B cell (primary cell): ENCODE data around the gene TREH. TPM values are rescaled to one million over a fixed set of nuclear protein-coding genes. Genes with fewer than 3 reads are reported as not detected.

Experiments
- ATAC-seq: fragments of 200-7000 bp; cut with Tn5 transposase; one replicate; pipeline ENCODE4 v1.10.0; 2021; ENCODE audit warnings: low read depth, mild to moderate bottlenecking, moderate number of reproducible peaks, moderate library complexity
- CTCF ChIA-PET: fragments of 350-600 bp; sonication (Branson Sonifier 250); formaldehyde crosslinking; loops from one replicate; lab custom pipeline; 2021; ENCODE audit warnings: antibody characterized with exemption, inconsistent platforms; lab: Charles Lee
- POLR2A ChIA-PET: fragments of 350-600 bp; sonication (Branson Sonifier 250); formaldehyde crosslinking; loops from one replicate; lab custom pipeline; 2021; ENCODE audit warnings: antibody characterized with exemption; lab: Charles Lee
- DNase-seq: peaks from one replicate; pipeline ENCODE4 v3.0.0; 2013
- H2AFZ ChIP-seq: 2 replicates; pipeline ENCODE4 v1.6.1; 2012; ENCODE audit warnings: mild to moderate bottlenecking, low read depth, low read length; ENCODE audit not compliant: insufficient read depth, poor library complexity, severe bottlenecking
- H3K27ac ChIP-seq, 2 donors: 1 replicate in 1 of 2; 2 replicates in 1 of 2; pipeline ENCODE4 v1.5.1; 2012 to 2013; ENCODE audit warnings: low read length in 2 of 2, mild to moderate bottlenecking in 2 of 2, moderate library complexity in 1 of 2
- H3K27me3 ChIP-seq, 4 experiments: fragments of 200-600 bp in 1 of 4; sonication (generic) in 1 of 4; replicated peaks in 1 of 4; 1 replicate in 2 of 4; 2 replicates in 2 of 4; pipeline versions ENCODE4 v1.6.1 to v1.7.0; 2013 to 2016; ENCODE audit warnings: low read length in 3 of 4, mild to moderate bottlenecking in 2 of 4, mixed read lengths in 1 of 4, moderate library complexity in 1 of 4; ENCODE audit not compliant: insufficient read depth in 4 of 4, control insufficient read depth in 3 of 4; ENCODE audit errors: control extremely low read depth in 1 of 4
- H3K36me3 ChIP-seq, 2 experiments: replicated peaks in 1 of 2; 1 replicate in 1 of 2; 2 replicates in 1 of 2; pipeline versions ENCODE4 v1.6.1 to v1.7.1; 2013; ENCODE audit warnings: low read length in 1 of 2; ENCODE audit not compliant: insufficient read depth in 2 of 2, control insufficient read depth in 1 of 2; ENCODE audit errors: control extremely low read depth in 1 of 2, extremely low read depth in 1 of 2
- H3K4me1 ChIP-seq, 2 donors: fragments of 200-600 bp in 1 of 2; sonication (generic) in 1 of 2; 1 replicate in 1 of 2; 2 replicates in 1 of 2; pipeline versions ENCODE4 v1.5.1 to v1.6.1; 2013 to 2017; ENCODE audit warnings: low read length in 2 of 2; ENCODE audit not compliant: control insufficient read depth in 2 of 2, insufficient read depth in 2 of 2
- H3K4me2 ChIP-seq: replicated peaks from 2 replicates; pipeline ENCODE3; 2012; ENCODE audit warnings: mild to moderate bottlenecking, low read depth, low read length; ENCODE audit not compliant: poor library complexity, severe bottlenecking
- H3K4me3 ChIP-seq, 5 experiments: fragments of 200-600 bp in 1 of 5; sonication (generic) in 1 of 5; 1 replicate in 3 of 5; 2 replicates in 2 of 5; pipeline versions ENCODE4 v1.5.1 to v1.7.0; 2011 to 2016; ENCODE audit warnings: low read length in 4 of 5, mild to moderate bottlenecking in 4 of 5, low read depth in 2 of 5, control low read depth in 1 of 5, moderate library complexity in 1 of 5; ENCODE audit not compliant: insufficient read depth in 1 of 5; ENCODE audit errors: control extremely low read depth in 1 of 5, extremely low read depth in 1 of 5
- H3K79me2 ChIP-seq: fragments of 200-600 bp; sonication (generic); one replicate; pipeline ENCODE4 v1.6.0; 2016; ENCODE audit warnings: low read length; ENCODE audit not compliant: control insufficient read depth, insufficient read depth
- H3K9ac ChIP-seq: fragments of 200-600 bp; sonication (generic); 2 replicates; pipeline ENCODE4 v1.6.1; 2017; ENCODE audit warnings: mild to moderate bottlenecking, low read length, moderate library complexity
- H3K9me3 ChIP-seq, 3 donors: one replicate each; pipeline versions ENCODE4 v1.6.1 to v1.7.1; 2013; ENCODE audit warnings: low read length in 2 of 3; ENCODE audit not compliant: control insufficient read depth in 2 of 3, insufficient read depth in 1 of 3; ENCODE audit errors: control extremely low read depth in 1 of 3
- H4K20me1 ChIP-seq: 2 replicates; pipeline ENCODE4 v1.6.0; 2012; ENCODE audit warnings: mild to moderate bottlenecking, low read length; ENCODE audit not compliant: insufficient read depth, control insufficient read depth, poor library complexity, severe bottlenecking
- H3K27ac Mint-ChIP-seq: one replicate; pipeline ENCODE4 v1.8.0; 2021; ENCODE audit warnings: mixed read lengths
- H3K27me3 Mint-ChIP-seq: one replicate; pipeline ENCODE4 v1.8.0; 2021; ENCODE audit warnings: mixed read lengths
- H3K4me1 Mint-ChIP-seq: one replicate; pipeline ENCODE4 v1.8.0; 2021; ENCODE audit warnings: mixed read lengths
- H3K4me3 Mint-ChIP-seq: one replicate; pipeline ENCODE4 v1.8.0; 2021; ENCODE audit warnings: mixed read lengths
- H3K9me3 Mint-ChIP-seq: one replicate; pipeline ENCODE4 v1.8.0; 2022; ENCODE audit warnings: mixed read lengths; ENCODE audit not compliant: insufficient read depth
- EZH2 ChIP-seq: IDR thresholded peaks from 2 replicates; pipeline ENCODE4 v1.6.1; 2012; ENCODE audit warnings: borderline replicate concordance, low read depth, mild to moderate bottlenecking, moderate library complexity, low read length; ENCODE audit not compliant: insufficient read depth, poor library complexity, severe bottlenecking
- WGBS: methylation state at CpG from one replicate; pipeline ENCODE4 v1.1.5; 2013; ENCODE audit warnings: missing lambda C conversion rate; ENCODE audit not compliant: insufficient coverage; 5-methylcytosine and 5-hydroxymethylcytosine counted together
- intact Hi-C: fragments of 100-400 bp; cut with micrococcal nuclease; formaldehyde crosslinking; loops from one replicate; pipeline ENCODE4 v1.10.0; 2022
- polyA plus RNA-seq: library from polyadenylated mRNA; depleted of rRNA; stranded (reverse); fragments of >200 nt; gene quantifications from 2 replicates; pipeline ENCODE4 v1.2.3, GENCODE V29; 2012
- total RNA-seq, 2 donors: library from RNA; stranded (reverse); fragments of 120-200 nt in 1 of 2; gene quantifications; 1 replicate in 1 of 2; 2 replicates in 1 of 2; pipeline versions ENCODE4 v1.2.3 to v1.2.4, GENCODE V29; 2013 to 2022
- TF ChIP-seq, protein P1 (sequence below): fragments of 200-600 bp; IDR thresholded peaks from one replicate; pipeline ENCODE4 v1.8.0; 2022; ENCODE audit warnings: antibody characterized with exemption, mild to moderate bottlenecking

The TREH gene
- total and polyA plus RNA-seq, 2 donors (not counting 1 experiment from before 2014, with no cell fraction given): not detected

DNA sequence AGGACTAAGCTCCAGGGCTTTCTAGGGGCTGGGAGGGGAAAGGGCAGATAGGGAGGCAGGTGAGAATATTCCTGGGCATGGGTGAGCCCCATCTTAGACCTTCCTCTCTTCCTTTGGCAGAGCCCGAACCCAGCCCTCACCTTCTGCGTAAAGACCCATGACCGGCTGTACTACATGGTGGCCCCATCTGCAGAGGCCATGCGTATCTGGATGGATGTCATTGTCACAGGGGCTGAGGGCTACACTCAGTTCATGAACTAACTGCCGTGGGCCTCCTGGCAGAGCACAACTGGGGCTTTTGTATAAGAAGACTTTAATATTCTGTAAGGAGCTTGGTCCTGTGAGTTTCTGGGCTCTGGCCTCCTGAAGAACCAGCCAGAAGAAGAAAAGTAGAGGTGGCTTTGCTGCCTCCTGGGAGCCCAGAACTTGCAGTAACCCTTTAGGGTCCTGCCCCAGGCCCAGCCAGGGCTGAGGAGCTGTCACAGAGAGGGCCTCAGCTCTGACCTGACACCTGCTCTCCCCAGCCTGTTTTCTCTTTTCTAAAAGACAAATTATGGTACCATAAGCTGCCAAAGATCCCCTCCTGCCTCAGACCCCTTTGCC, 22.8 kb downstream of the TREH start:
- no peak overlapping the region for H3K4me2 ChIP-seq
- ChIA-PET POLR2A (no interaction called here), CTCF (interaction anchor here (1.7 kb wide), 1 partner anchor 19 kb away, joined by 4 read pairs; no protein-coding TSS in a partner anchor)
- peaks cover 0 to 14% (median 0%) of the 10 kb centered on the region in 4 experiments for H3K27me3 ChIP-seq
- intact Hi-C loops: no loop called here
- no peaks in the 10 kb centered on the region for H4K20me1 ChIP-seq
- Mint-ChIP-seq H3K27ac (no peak overlapping the region), H3K9me3 (no peaks in the 10 kb centered on the region), H3K27me3 (peaks cover 3% of the 10 kb centered on the region), H3K4me1 (peaks cover 4% of the 10 kb centered on the region), H3K4me3 (no peak overlapping the region)
- H3K9me3 ChIP-seq: peaks cover 0 to 4% (median 0%) of the 10 kb centered on the region in 3 donors
- H3K27ac ChIP-seq: no peak overlapping the region
- no peaks in the 10 kb centered on the region for H3K36me3 ChIP-seq
- H3K4me3 ChIP-seq: no peak overlapping the region
- no peak overlapping the region for H3K9ac ChIP-seq
- 96% methylated on average over 5 of the region's 5 CpGs for WGBS
- DNase-seq (no peak), ATAC-seq (no peak)
- no peaks in the 10 kb centered on the region for H3K79me2 ChIP-seq
- no peak for TF ChIP-seq EZH2
- TF ChIP-seq, protein P1, sequence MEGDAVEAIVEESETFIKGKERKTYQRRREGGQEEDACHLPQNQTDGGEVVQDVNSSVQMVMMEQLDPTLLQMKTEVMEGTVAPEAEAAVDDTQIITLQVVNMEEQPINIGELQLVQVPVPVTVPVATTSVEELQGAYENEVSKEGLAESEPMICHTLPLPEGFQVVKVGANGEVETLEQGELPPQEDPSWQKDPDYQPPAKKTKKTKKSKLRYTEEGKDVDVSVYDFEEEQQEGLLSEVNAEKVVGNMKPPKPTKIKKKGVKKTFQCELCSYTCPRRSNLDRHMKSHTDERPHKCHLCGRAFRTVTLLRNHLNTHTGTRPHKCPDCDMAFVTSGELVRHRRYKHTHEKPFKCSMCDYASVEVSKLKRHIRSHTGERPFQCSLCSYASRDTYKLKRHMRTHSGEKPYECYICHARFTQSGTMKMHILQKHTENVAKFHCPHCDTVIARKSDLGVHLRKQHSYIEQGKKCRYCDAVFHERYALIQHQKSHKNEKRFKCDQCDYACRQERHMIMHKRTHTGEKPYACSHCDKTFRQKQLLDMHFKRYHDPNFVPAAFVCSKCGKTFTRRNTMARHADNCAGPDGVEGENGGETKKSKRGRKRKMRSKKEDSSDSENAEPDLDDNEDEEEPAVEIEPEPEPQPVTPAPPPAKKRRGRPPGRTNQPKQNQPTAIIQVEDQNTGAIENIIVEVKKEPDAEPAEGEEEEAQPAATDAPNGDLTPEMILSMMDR: no peak
- H3K4me1 ChIP-seq: peaks cover 4 to 10% of the 10 kb centered on the region in 2 donors
- no peak overlapping the region for H2AFZ ChIP-seq

DNA sequence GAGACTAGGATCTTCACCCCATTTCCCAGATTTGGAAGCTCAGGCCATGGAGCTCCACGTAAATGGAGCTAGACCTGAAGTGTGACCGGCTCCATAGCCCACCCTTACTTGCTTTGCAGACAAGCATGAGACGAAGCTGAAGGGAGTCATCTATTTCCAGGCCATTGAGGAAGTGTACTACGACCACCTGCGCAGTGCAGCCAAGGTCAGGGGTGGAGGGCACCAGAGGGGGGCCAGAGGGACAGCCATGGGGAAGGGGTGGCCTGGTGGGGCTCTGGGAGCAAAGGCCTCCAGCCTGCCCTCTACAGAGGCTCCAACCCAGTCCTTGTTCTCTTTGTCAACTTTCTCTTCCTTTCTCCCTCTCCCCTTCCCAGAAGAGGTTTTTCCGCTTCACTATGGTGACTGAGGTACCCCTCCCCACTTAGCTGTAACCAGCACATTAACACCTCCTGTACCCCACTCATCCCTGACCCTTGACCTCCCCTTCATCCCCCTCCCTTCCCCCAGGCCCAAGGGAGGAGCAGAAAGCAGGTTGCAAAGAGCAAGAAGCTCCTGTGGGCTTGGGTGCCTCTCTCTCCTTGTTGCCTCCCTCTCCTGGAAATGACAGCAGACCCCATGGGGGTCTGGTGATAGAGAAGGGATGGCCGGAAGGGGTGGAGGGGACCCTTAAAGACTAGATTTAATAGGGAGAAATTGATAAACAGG, 23.8 kb downstream of the TREH start:
- Histone ChIP-seq H3K4me3 (no peak overlapping the region), H3K4me1 (peaks cover 4 to 10% of the 10 kb centered on the region in 2 donors), H2AFZ (no peak overlapping the region), H3K9ac (no peak overlapping the region), H4K20me1 (no peaks in the 10 kb centered on the region), H3K9me3 (peaks cover 0 to 4% (median 0%) of the 10 kb centered on the region in 3 donors), H3K27me3 (peaks cover 0 to 10% (median 0%) of the 10 kb centered on the region in 4 experiments), H3K79me2 (no peaks in the 10 kb centered on the region), H3K27ac (no peak overlapping the region), H3K4me2 (no peak overlapping the region), H3K36me3 (no peaks in the 10 kb centered on the region)
- Mint-ChIP-seq H3K4me3 (no peak overlapping the region), H3K4me1 (peaks cover 4% of the 10 kb centered on the region), H3K27me3 (peaks cover 3% of the 10 kb centered on the region), H3K9me3 (no peaks in the 10 kb centered on the region), H3K27ac (no peak overlapping the region)
- CTCF ChIA-PET: no interaction called here
- intact Hi-C loops: no loop called here
- ATAC-seq: no peak
- TF ChIP-seq, protein P1: no peak
- no peak for TF ChIP-seq EZH2
- POLR2A ChIA-PET: no interaction called here
- WGBS: 87% methylated on average over 6 of the region's 7 CpGs
- no peak for DNase-seq
